Neural cell (in vitro differentiated cells): ENCODE data around the gene TAP1. TPM values are rescaled to one million over a fixed set of nuclear protein-coding genes. Genes with fewer than 3 reads are reported as not detected.

Experiments used
- H2AFZ ChIP-seq: fragments of 200-600, 300-800 bp; sonication (generic), shearing (Covaris generic); 2 replicates; pipeline ENCODE4 v1.6.0; 2014; ENCODE audit warnings: low read depth, mild to moderate bottlenecking, antibody characterized with exemption, low read length, moderate library complexity
- H3F3A ChIP-seq: fragments of 200-600 bp; shearing (Covaris generic); 2 replicates; pipeline ENCODE4 v1.6.1; 2016; ENCODE audit warnings: mild to moderate bottlenecking, moderate library complexity, mixed read lengths, antibody characterized with exemption, low read length; ENCODE audit not compliant: insufficient read depth, poor library complexity, severe bottlenecking
- H3K27ac ChIP-seq: fragments of 200-600, 300-800 bp; sonication (generic), shearing (Covaris generic); 2 replicates; pipeline ENCODE4 v1.5.1; 2014; ENCODE audit warnings: mild to moderate bottlenecking, low read length, moderate library complexity
- H3K27me3 ChIP-seq: fragments of 300-800, 200-600 bp; sonication (generic), shearing (Covaris generic); 2 replicates; pipeline ENCODE4 v1.6.0; 2014; ENCODE audit warnings: mild to moderate bottlenecking, low read depth, low read length, moderate library complexity; ENCODE audit not compliant: insufficient read depth
- H3K36me3 ChIP-seq: fragments of 300-800, 200-600 bp; sonication (generic), shearing (Covaris generic); 2 replicates; pipeline ENCODE4 v1.5.1; 2014; ENCODE audit warnings: mild to moderate bottlenecking, antibody characterized with exemption, low read length, moderate library complexity; ENCODE audit not compliant: insufficient read depth
- H3K4me2 ChIP-seq: fragments of 300-800, 200-600 bp; sonication (generic), shearing (Covaris generic); 2 replicates; pipeline ENCODE4 v1.6.0; 2014; ENCODE audit warnings: mild to moderate bottlenecking, low read length
- H3K4me3 ChIP-seq: fragments of 300-800, 200-600 bp; sonication (generic), shearing (Covaris generic); 2 replicates; pipeline ENCODE4 v1.5.1; 2014; ENCODE audit warnings: mild to moderate bottlenecking, low read length, moderate library complexity
- H3K79me2 ChIP-seq: fragments of 200-600 bp; shearing (Covaris generic); replicated peaks from 2 replicates; pipeline ENCODE4 v1.6.0; 2014; ENCODE audit warnings: mild to moderate bottlenecking, low read length, moderate library complexity; ENCODE audit not compliant: insufficient read depth
- H3K9ac ChIP-seq: fragments of 300-800, 200-600 bp; sonication (generic), shearing (Covaris generic); 2 replicates; pipeline ENCODE4 v1.6.1; 2016; ENCODE audit warnings: mild to moderate bottlenecking, low read length, mixed read lengths
- H3K9me2 ChIP-seq: fragments of 200-600 bp; shearing (Covaris generic); 2 replicates; pipeline ENCODE4 v1.6.1; 2016; ENCODE audit warnings: mild to moderate bottlenecking, low read length, mixed read lengths; ENCODE audit not compliant: insufficient read depth
- H3K9me3 ChIP-seq: fragments of 200-600, 300-800 bp; sonication (generic), shearing (Covaris generic); 2 replicates; pipeline ENCODE4 v1.6.1; 2016; ENCODE audit warnings: mild to moderate bottlenecking, mixed run types, low read length, moderate library complexity, mixed read lengths
- H4K20me1 ChIP-seq: fragments of 200-600 bp; shearing (Covaris generic); 2 replicates; pipeline ENCODE4 v1.6.1; 2016; ENCODE audit warnings: mild to moderate bottlenecking, mixed run types; ENCODE audit not compliant: insufficient read depth
- CTCF ChIP-seq: fragments of 450-650 bp; IDR thresholded peaks from 2 replicates; pipeline ENCODE4 v1.5.1; 2014; ENCODE audit warnings: antibody characterized with exemption, mild to moderate bottlenecking, moderate library complexity; ENCODE audit not compliant: poor library complexity, severe bottlenecking
- EP300 ChIP-seq: fragments of 450-650 bp; conservative IDR thresholded peaks from 2 replicates; pipeline ENCODE4 v1.6.1; 2014; ENCODE audit warnings: antibody characterized with exemption, mild to moderate bottlenecking, moderate library complexity; ENCODE audit not compliant: poor library complexity, severe bottlenecking
- EZH2 ChIP-seq: fragments of 200-600, 300-800 bp; shearing (Covaris generic), sonication (generic); IDR thresholded peaks from 2 replicates; pipeline ENCODE4 v1.6.1; 2014; ENCODE audit warnings: antibody characterized with exemption, low read length, borderline replicate concordance, mild to moderate bottlenecking; ENCODE audit not compliant: insufficient read depth, poor library complexity, severe bottlenecking
- MXI1 ChIP-seq: fragments of 450-650 bp; conservative IDR thresholded peaks from 2 replicates; pipeline ENCODE4 v1.6.1; 2014; ENCODE audit warnings: antibody characterized with exemption, mild to moderate bottlenecking; ENCODE audit not compliant: poor library complexity, severe bottlenecking
- POLR2AphosphoS5 ChIP-seq: IDR thresholded peaks from 2 replicates; pipeline ENCODE4 v1.6.1; 2012
- RAD21 ChIP-seq: fragments of 450-650 bp; conservative IDR thresholded peaks from 2 replicates; pipeline ENCODE4 v1.6.1; 2014; ENCODE audit warnings: antibody characterized with exemption, mild to moderate bottlenecking, moderate library complexity
- SMC3 ChIP-seq: fragments of 450-650 bp; conservative IDR thresholded peaks from 2 replicates; pipeline ENCODE4 v1.6.1; 2014; ENCODE audit warnings: antibody characterized with exemption, mild to moderate bottlenecking, moderate library complexity; ENCODE audit not compliant: poor library complexity
- TAF1 ChIP-seq: IDR thresholded peaks from 2 replicates; pipeline ENCODE4 v1.6.1; 2012; ENCODE audit warnings: low read depth
- polyA plus RNA-seq: library from polyadenylated mRNA; depleted of rRNA; stranded (reverse); fragments of >200 nt; gene quantifications from 2 replicates; pipeline ENCODE4 v1.2.3, GENCODE V29; 2014
- TF ChIP-seq, protein P1 (sequence below): IDR thresholded peaks from 2 replicates; pipeline ENCODE4 v1.6.1; 2012; ENCODE audit warnings: borderline replicate concordance

TAP1 gene
- polyA plus RNA-seq, 1 donor from 2014 or later: not detected

- H3K9me3 ChIP-seq: no peaks in the 10 kb centered on the region
- TF ChIP-seq CTCF: peak; percentile 63
- TF ChIP-seq SMC3: peak; percentile 31
- TF ChIP-seq TAF1: no peak
- no peaks in the 10 kb centered on the region for H3K9me2 ChIP-seq
- no peak within 1 kb of the TSS for H3K27ac ChIP-seq
- H4K20me1 ChIP-seq: no peaks in the 10 kb centered on the region
- H3F3A ChIP-seq: no peaks in the 10 kb centered on the region
- peak within 1 kb of the TSS; percentile 48 for H3K4me2 ChIP-seq
- no peaks in the 10 kb centered on the region for H3K79me2 ChIP-seq
- peak within 1 kb of the TSS; percentile 21 for H2AFZ ChIP-seq
- peak within 1 kb of the TSS; percentile 46 for H3K9ac ChIP-seq
- peaks cover 42% of the 10 kb centered on the region for H3K27me3 ChIP-seq
- no peaks in the 10 kb centered on the region for H3K36me3 ChIP-seq
- peak within 1 kb of the TSS; percentile 68 for H3K4me3 ChIP-seq
Measured at GRCh38 chr6:32843979-32844838, 9.3 kb downstream of the TAP1 start, which contains the start of gene PSMB8. PSMB8 (minus strand) TSS chr6:32844047; CDS start chr6:32843996, 51 bp downstream.

- Histone ChIP-seq H3K9me2 (no peaks in the 10 kb centered on the region), H3K36me3 (no peaks in the 10 kb centered on the region), H3K4me2 (no peak overlapping the region), H2AFZ (no peak overlapping the region), H3K79me2 (no peaks in the 10 kb centered on the region), H3F3A (no peaks in the 10 kb centered on the region), H3K9me3 (no peaks in the 10 kb centered on the region), H3K27ac (no peak overlapping the region), H3K4me3 (peak overlapping the region; percentile 68), H3K27me3 (peaks cover 42% of the 10 kb centered on the region), H4K20me1 (no peaks in the 10 kb centered on the region), H3K9ac (no peak overlapping the region)
- TF ChIP-seq, protein P1, sequence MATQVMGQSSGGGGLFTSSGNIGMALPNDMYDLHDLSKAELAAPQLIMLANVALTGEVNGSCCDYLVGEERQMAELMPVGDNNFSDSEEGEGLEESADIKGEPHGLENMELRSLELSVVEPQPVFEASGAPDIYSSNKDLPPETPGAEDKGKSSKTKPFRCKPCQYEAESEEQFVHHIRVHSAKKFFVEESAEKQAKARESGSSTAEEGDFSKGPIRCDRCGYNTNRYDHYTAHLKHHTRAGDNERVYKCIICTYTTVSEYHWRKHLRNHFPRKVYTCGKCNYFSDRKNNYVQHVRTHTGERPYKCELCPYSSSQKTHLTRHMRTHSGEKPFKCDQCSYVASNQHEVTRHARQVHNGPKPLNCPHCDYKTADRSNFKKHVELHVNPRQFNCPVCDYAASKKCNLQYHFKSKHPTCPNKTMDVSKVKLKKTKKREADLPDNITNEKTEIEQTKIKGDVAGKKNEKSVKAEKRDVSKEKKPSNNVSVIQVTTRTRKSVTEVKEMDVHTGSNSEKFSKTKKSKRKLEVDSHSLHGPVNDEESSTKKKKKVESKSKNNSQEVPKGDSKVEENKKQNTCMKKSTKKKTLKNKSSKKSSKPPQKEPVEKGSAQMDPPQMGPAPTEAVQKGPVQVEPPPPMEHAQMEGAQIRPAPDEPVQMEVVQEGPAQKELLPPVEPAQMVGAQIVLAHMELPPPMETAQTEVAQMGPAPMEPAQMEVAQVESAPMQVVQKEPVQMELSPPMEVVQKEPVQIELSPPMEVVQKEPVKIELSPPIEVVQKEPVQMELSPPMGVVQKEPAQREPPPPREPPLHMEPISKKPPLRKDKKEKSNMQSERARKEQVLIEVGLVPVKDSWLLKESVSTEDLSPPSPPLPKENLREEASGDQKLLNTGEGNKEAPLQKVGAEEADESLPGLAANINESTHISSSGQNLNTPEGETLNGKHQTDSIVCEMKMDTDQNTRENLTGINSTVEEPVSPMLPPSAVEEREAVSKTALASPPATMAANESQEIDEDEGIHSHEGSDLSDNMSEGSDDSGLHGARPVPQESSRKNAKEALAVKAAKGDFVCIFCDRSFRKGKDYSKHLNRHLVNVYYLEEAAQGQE: no peak
- TF ChIP-seq MXI1: no peak
- no peak for TF ChIP-seq EZH2
- no peak for TF ChIP-seq SMC3
- TF ChIP-seq POLR2AphosphoS5: no peak
- TF ChIP-seq EP300: no peak
- no peak for TF ChIP-seq TAF1
- TF ChIP-seq RAD21: no peak
- TF ChIP-seq CTCF: no peak
Measured at GRCh38 chr6:32843331-32843978, 10.0 kb downstream of the TAP1 start.
